ENCODE results near the gene CNTNAP4.

The CNTNAP4 gene

GRCh38 chr16:76527244-76527643, 250.0 kb downstream of the CNTNAP4 start:
- H3K4me1 ChIP-seq (ENCODE audit: low read depth, poor library complexity, severe bottlenecking): no peaks in the 10 kb centered on the region
- H3K4me3 ChIP-seq (IDR thresholded peaks at IDR 0.05; ENCODE audit: insufficient read depth, low read depth, low read length): no peak overlapping the region
- H4K20me1 ChIP-seq (ENCODE audit: insufficient read depth): no peaks in the 10 kb centered on the region
- TF ChIP-seq CTCF (conservative IDR thresholded peaks at IDR 0.05; ENCODE audit: low read depth, low read length): no peak
- H3K27me3 ChIP-seq (ENCODE audit: insufficient read depth, low read depth): no peaks in the 10 kb centered on the region
- no peaks in the 10 kb centered on the region for H3K79me2 ChIP-seq (ENCODE audit: insufficient read depth, low read depth)
- no peak overlapping the region for H3K27ac ChIP-seq
- H3K9ac ChIP-seq: no peak overlapping the region
- no peak overlapping the region for H2AFZ ChIP-seq (ENCODE audit: low read depth)
- no peak overlapping the region for H3K4me2 ChIP-seq
- no peaks in the 10 kb centered on the region for H3K36me3 ChIP-seq (ENCODE audit: insufficient read depth)

DNA sequence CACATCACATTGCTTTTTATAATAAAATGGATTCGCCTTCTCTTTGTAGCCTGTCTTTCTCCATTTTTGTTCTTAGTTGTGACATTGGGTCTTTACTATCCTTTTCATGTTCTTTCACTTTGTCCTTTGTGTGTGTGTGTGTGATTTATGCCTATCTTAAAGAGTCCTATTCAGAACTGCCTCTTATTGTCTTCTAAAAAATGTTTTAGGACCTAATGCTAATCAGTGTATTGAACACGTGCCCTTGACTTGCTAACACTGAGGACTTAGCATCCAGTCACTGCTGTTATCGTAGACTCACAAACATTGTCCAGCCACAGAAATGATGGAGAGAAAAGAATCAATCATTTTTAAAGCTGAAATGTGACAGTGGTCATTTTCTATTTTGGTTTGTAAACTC, 251.9 kb downstream of the CNTNAP4 start:
- Histone ChIP-seq H3K4me2 (no peak overlapping the region), H3K79me2 (ENCODE audit: insufficient read depth, low read depth) (no peaks in the 10 kb centered on the region), H2AFZ (ENCODE audit: low read depth) (no peak overlapping the region), H3K36me3 (ENCODE audit: insufficient read depth) (no peaks in the 10 kb centered on the region), H3K4me1 (ENCODE audit: low read depth, poor library complexity, severe bottlenecking) (no peaks in the 10 kb centered on the region), H4K20me1 (ENCODE audit: insufficient read depth) (no peaks in the 10 kb centered on the region), H3K27me3 (ENCODE audit: insufficient read depth, low read depth) (no peaks in the 10 kb centered on the region), H3K9ac (no peak overlapping the region), H3K27ac (no peak overlapping the region), H3K4me3 (IDR thresholded peaks at IDR 0.05; ENCODE audit: insufficient read depth, low read depth, low read length) (no peak overlapping the region)
- TF ChIP-seq CTCF (conservative IDR thresholded peaks at IDR 0.05; ENCODE audit: low read depth, low read length): no peak

DNA sequence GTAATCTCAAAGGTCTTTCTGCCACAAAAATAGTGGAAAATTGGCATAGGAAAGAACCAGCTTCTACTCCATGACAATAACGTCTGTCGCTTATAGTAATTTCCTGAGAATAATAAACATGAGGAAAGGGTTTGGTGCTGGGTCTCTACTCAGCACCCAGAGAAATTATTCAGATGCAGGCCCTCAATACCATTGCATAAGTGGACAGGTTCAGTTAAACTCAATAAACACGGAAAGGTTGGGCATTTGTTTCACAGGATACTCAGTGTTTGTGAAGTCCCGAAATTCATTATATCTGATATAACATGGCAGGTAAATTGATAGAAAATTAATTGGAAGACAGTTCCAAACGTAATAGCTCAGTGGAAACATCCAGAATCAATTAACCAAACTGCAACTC, 254.0 kb downstream of the CNTNAP4 start:
- Histone ChIP-seq H3K27ac (no peak overlapping the region), H3K9ac (no peak overlapping the region), H3K36me3 (ENCODE audit: insufficient read depth) (no peaks in the 10 kb centered on the region), H3K4me2 (no peak overlapping the region), H3K27me3 (ENCODE audit: insufficient read depth, low read depth) (no peaks in the 10 kb centered on the region), H3K4me3 (IDR thresholded peaks at IDR 0.05; ENCODE audit: insufficient read depth, low read depth, low read length) (no peak overlapping the region), H2AFZ (ENCODE audit: low read depth) (no peak overlapping the region), H3K79me2 (ENCODE audit: insufficient read depth, low read depth) (no peaks in the 10 kb centered on the region), H3K4me1 (ENCODE audit: low read depth, poor library complexity, severe bottlenecking) (no peaks in the 10 kb centered on the region), H4K20me1 (ENCODE audit: insufficient read depth) (no peaks in the 10 kb centered on the region)
- no peak for TF ChIP-seq CTCF (conservative IDR thresholded peaks at IDR 0.05; ENCODE audit: low read depth, low read length)

- no peaks in the 10 kb centered on the region for H3K4me1 ChIP-seq (ENCODE audit: low read depth, poor library complexity, severe bottlenecking)
- no peak overlapping the region for H3K4me3 ChIP-seq (IDR thresholded peaks at IDR 0.05; ENCODE audit: insufficient read depth, low read depth, low read length)
- TF ChIP-seq CTCF (conservative IDR thresholded peaks at IDR 0.05; ENCODE audit: low read depth, low read length): no peak
- no peaks in the 10 kb centered on the region for H4K20me1 ChIP-seq (ENCODE audit: insufficient read depth)
- no peak overlapping the region for H3K4me2 ChIP-seq
- no peak overlapping the region for H2AFZ ChIP-seq (ENCODE audit: low read depth)
- no peak overlapping the region for H3K27ac ChIP-seq
- H3K27me3 ChIP-seq (ENCODE audit: insufficient read depth, low read depth): no peaks in the 10 kb centered on the region
- no peaks in the 10 kb centered on the region for H3K36me3 ChIP-seq (ENCODE audit: insufficient read depth)
- no peaks in the 10 kb centered on the region for H3K79me2 ChIP-seq (ENCODE audit: insufficient read depth, low read depth)
- no peak overlapping the region for H3K9ac ChIP-seq
These were observed 255.2 kb downstream of the CNTNAP4 start for GRCh38 chr16:76532188-76532973.
